HL-60 (cell line): ENCODE results near the gene IGFL1.

Source experiments
- CTCF ChIP-seq: IDR thresholded peaks from one replicate; pipeline ENCODE4 v1.5.1; 2011; ENCODE audit warnings: low read length, control low read depth, inconsistent platforms; ENCODE audit not compliant: insufficient read depth
- SPI1 ChIP-seq: IDR thresholded peaks from 2 replicates; pipeline ENCODE4 v1.6.1; 2012; ENCODE audit warnings: low read depth, mild to moderate bottlenecking, borderline replicate concordance

- TF ChIP-seq CTCF, result no peak
- no peak for TF ChIP-seq SPI1
Measured at GRCh38 chr19:46270521-46271256, 41.1 kb downstream of the IGFL1 start.
